DMS153 treated with DMSO at 0.1 percent for 48 hours (cell line): ENCODE measurements around the gene PAK1.

ENCODE experiments used
- DNase-seq: peaks from one replicate; lab custom pipeline; 2025; ENCODE audit not compliant: unreplicated experiment; lab: John Stamatoyannopoulos, UW

Gene PAK1

GRCh38 chr11:77438487-77438886 lies 35.4 kb downstream of the PAK1 start:
- DNase-seq, result no peak

GRCh38 chr11:77436969-77437368 lies 36.9 kb downstream of the PAK1 start:
- DNase-seq, result no peak

GRCh38 chr11:77436506-77436905 lies 37.4 kb downstream of the PAK1 start:
- DNase-seq, result no peak

DNA sequence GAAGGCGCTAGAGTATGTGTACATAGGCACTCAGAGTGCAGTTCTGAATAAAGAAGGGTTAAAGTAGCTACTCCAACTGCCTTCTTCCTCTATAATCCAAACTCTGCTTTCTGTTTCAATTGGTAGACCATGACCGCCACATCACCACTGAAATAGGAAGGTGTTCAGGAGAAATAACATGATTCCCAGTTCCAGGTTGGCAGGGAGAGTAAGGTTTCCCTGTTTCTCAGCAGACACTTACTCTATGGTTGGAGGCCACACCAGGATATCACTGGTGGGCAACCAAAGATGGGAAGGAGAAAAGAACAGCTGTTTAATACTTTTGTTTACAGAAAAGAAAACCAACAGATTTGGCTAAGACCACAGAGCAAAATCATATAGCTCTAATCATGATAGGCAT lies 37.9 kb downstream of the PAK1 start:
- no peak for DNase-seq

- DNase-seq, result no peak
Observed at GRCh38 chr11:77431813-77432212, 42.1 kb downstream of the PAK1 start.

GRCh38 chr11:77428598-77428997 lies 45.3 kb downstream of the PAK1 start:
- DNase-seq, result no peak

DNA sequence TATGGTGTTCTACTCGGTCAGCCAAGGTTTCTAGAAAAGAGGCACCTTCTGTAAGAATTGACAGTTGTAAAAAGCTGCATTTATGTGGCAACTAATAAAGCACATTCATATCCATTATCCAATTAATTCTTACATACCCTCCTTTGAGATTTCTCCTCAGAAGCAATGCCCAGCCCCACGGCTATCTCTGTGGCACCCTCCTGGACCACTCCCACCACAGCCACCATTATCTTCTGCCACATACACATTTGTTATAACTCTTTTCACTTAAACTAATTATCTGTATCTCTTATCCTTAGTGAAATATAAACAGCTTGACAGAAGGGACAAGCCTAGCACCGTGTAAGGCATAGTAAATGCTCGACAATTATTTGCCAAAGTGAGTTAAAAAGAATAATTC lies 48.5 kb downstream of the PAK1 start:
- no peak for DNase-seq

- no peak for DNase-seq
Observed at GRCh38 chr11:77424644-77425043, 49.2 kb downstream of the PAK1 start.

- no peak for DNase-seq
Observed at GRCh38 chr11:77423624-77424023, 50.3 kb downstream of the PAK1 start.

GRCh38 chr11:77422687-77423086 lies 51.2 kb downstream of the PAK1 start:
- no peak for DNase-seq

DNA sequence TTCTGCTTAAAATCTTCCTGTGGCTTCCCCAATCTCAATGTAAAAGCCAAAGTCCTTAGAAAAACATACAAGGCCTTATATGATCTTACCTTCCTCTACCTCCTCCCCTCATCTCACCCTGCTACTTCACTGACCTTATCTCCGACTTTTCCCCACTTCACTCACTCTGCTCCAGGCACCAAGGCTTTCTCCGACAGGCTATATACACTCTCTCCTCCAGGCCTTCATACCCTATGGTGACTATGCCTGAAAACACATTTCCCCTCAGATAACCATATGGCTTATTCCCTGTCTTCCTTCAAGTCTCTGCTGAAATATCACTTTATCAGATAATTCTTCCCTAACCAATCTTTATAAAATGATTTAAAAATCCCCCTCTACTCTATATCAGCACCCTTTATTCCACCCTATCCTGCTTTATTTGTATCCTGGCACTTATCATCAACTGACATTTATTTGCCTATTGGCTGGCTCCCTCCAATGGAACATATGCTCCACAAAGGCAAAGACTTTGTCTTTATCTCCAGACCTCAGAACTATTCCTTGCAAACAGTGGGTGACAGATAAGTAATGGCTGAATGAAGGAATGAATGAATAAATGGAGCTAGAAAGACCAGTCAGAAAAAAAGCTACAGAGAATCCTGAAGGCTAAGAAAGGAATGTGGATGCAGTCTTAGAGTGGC lies 52.7 kb downstream of the PAK1 start:
- no peak for DNase-seq

GRCh38 chr11:77418971-77419597 lies 54.8 kb downstream of the PAK1 start:
- no peak for DNase-seq

GRCh38 chr11:77418155-77418970 lies 55.5 kb downstream of the PAK1 start:
- no peak for DNase-seq

DNA sequence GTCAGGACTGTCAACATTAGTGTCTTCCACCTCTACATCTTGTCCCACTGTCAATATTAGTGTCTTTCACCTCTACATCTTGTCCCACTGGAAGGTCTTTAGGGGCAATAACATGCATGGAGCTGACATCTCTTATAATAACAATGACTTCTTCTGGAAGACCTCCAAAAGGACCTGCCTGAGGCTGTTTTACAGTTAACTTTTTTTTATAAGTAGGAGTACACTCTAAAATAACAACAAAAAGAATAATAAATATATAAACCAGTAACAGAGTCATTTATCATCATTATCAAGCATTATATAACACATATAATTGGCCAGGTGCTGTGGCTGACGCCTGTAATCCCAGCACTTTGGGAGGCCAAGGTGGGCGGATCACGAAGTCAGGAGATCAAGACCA lies 57.5 kb downstream of the PAK1 start:
- DNase-seq, result no peak

DNA sequence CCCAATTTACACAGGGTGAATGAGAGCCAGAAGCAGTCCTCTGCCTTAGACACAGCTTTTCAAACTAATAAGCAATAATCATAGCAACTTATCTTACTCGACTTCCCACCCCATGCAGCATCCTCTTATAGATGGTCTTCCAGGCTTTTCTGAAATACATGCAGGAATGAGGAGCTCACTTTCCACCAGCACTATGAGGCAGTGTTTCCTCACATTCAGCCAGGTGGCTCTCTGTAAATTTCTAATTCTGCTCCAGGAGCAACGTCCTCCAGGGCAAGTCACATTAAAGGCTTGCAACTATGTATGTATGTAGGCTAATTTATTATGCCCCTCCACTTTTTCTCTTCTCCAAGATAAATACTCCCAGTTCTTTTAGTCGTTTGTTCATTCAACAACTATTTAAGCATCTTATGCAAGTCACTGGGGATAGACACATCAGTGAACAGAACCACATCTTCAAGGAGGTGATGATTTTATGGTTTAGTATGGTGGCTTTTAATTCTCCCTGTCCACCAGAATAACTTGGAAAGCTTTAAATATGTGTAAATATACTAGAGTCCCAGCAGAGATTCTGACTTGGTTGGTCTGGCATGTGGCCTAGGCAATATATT lies 59.9 kb downstream of the PAK1 start:
- no peak for DNase-seq

- no peak for DNase-seq
Observed at GRCh38 chr11:77412814-77413213, 61.1 kb downstream of the PAK1 start.

- peak; percentile 21 for DNase-seq
Observed at GRCh38 chr11:77411717-77412441, 62.0 kb downstream of the PAK1 start.

DNA sequence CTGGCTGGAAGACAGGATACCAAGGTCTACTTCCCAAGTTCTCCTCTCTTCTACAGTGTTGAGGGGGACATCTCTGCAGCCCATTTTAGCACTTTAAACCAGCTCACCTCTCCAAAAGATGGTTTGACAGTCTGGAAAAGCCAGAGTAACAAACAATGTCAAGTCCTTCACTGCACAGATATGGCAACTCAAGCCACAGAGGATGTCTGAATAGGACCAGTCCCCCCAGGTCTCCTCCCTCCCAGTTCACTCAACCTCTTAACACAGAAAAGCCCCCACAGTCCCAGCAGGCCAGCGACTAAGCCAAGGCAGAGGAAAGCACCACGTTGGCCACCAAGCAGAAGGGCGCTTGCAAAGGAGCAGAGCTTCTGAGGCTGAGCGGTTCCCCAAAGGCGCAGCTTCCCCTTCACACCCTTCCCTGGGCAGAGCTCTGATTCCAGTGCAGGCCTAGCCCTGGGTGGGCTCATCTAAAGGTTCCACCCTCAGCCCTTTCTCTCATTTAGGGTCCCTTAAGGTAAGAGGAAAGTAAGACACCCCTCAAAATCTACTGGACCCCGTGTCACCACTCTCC lies 62.7 kb downstream of the PAK1 start:
- DNase-seq, result no peak

DNA sequence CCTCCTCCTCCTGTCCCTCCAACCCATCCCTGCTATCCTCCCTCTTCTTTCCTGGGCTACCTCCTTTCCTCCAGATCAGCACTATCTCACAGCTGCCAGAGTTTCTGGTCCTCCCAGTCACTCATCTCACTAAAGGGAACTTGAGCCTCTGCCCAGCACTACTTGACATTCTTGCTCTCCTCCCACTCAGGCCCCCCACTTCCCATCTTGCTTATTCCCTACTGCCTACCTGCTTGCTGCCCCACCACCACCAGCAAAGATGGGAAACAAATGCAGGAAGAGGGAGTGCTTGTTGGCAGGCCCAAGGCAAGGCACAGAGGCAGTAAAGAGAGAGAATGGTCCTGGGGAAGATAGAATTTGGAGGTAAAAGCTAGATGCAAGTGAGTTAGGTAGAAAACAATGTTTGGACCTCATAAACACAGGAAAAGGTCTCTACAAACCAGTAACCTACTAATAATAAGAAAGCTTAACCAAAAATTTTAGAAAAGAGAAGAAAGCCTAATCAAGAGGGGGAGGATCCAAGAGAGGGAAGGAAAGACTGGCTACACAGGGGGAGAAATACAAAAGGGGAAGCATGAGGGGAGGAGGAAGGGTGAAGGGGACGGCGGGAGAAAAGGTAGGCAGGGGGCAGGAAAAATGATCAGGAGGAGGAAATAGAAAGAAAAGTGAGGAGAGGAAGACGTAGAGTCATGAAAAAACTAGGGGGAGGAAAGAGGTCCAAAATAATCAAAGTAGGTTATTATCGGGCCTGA lies 63.6 kb downstream of the PAK1 start:
- no peak for DNase-seq

- DNase-seq, result no peak
Observed at GRCh38 chr11:77409046-77409445, 64.8 kb downstream of the PAK1 start.
